ENCODE data around the gene HOXA1.

Gene HOXA1

DNA sequence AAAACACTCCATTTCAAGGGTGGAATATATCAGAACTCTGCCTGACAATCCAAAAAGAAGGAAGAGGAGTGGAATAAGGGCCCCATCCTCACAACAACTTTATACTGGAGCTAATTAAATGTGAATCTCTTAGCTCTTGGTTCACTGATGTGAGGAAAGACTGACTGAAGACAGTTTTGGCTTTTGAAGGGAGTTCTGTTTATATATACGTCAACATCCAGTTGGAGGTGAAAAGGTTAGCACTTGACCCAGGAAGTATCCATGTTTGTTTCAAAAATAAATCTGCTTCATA is 3.0 kb downstream of the HOXA1 start:
- DNase-seq (ENCODE audit: low read depth): no peak

DNA sequence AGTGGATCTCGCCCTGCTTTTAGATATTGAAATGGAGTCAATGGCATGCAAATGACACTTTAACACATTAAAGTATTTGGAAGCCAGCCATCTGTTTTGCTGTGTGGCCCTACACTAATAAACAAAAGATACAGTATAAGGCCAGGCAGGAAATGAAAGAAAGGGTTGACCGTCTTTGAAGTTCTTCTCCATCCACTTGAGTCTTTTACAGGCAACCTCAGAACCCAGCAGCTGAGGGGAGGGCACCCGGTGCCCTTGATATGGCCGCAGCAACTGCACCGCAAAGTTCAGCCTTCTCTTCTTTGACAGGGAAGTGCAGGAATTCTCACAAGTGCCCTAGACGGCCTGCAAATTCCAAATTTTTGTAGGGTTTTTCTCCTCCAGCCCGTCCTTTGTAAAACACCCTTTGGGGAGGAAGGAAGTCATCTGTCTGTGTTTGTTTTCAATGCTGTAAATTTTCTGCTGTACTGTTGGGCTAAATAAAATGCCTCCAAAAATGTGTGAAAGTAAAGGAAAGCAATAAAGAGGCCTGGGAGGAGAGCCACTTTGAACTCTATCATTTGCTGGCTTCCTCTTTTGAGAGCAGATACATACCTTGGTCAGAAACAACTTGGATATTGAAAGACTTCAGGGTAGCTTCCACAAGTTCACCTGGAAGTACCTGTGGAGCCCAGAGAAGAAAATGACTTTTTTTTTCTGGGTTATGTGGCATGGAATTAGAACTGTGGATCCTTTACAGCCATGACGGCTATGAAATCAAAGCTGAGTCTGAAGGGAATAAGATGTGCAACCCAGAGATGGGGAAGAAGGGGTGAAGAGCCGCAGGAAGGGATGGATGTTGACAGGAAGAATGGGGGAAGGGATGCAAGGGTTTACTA is 3.6 kb downstream of the HOXA1 start:
- DNase-seq (ENCODE audit: low read depth): no peak

GRCh38 chr7:27091105-27091504 is 4.7 kb downstream of the HOXA1 start:
- DNase-seq (ENCODE audit: low read depth): no peak

DNA sequence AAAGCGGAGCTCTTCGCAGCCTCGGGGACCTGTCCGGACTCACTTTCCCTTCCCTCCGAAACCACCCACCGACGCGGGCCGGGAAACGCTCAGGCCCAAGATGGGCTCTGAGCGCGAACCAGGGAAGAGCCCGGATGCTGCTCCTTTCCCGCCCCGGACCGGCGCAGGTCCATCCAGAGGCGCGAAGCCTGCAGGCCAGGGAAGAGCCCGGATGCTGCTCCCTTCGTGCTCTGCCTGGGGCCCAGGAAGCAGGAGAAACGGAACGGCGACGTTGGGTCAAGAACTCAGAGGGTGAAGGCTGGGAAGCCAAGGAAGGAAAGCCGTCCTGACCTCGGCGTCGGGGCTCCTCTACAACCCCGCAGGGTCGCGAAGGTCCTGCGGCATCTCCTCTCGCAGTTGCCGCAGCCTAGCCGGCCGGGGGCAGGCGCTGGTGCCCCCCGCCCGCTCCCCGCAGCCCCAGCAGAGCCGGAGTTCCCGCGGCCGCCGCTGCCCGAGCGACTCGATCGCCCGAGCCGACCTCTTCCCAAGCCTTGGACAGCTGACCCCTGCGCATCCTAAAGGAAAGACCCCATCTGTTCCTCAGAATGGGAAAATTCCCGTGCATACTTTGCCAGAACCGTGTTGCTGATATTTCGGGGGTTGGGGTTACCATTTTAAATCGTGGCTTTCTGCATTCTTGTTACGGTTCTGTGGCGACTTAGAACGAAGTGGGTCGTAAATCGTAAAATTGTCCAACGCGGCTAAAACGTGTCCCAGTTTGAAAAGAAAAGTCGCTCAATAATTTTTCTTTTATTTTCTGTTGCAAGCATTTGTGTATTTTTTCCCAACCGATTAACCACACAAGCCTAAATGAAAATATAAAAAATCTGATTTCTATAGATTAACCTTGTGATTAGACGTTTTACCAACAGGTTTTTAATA is 7.5 kb downstream of the HOXA1 start:
- DNase-seq (ENCODE audit: low read depth): no peak

DNA sequence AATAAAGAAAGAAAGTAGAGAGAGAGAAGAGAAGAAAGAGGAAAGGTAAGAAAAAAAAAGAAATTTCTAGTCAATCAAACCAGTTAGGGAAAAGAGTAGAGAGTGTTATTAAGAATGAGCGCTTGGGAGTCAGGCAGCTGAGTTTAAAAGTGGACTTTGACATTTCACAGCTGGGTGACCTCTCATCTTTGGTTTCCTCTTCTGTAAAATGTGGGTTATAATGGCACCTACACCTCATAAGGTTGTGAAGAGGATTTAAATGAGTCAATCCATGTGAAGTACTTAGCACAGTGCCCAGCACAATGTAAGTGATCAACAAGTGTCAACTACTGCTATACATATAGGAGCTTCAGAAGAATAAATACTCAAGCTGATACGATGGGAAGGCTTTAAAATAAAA is 12.2 kb downstream of the HOXA1 start:
- DNase-seq (ENCODE audit: low read depth): no peak

DNA sequence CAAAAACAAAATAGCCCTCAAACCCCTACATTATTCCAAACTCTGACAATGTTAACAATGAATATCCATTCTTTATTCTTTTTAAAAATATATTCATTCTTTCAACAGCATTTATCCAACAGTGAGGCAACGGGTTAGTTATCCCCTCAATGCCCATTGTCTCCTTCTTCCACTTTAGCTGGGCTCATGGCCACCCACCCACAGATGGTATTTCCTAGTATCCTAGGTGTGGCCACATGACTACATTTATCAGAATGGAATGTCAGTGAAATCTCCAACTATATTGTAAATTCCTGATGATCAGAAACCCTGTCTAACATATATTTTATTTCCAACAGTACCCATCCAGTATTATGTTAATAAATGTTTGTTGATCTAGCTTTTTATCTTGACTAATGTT is 13.6 kb downstream of the HOXA1 start:
- DNase-seq (ENCODE audit: low read depth): no peak

- no peak for DNase-seq (ENCODE audit: low read depth)
These were observed 14.9 kb downstream of the HOXA1 start for GRCh38 chr7:27080844-27081436.

- no peak for DNase-seq (ENCODE audit: low read depth)
These were observed 16.4 kb downstream of the HOXA1 start for GRCh38 chr7:27079234-27079975.

DNA sequence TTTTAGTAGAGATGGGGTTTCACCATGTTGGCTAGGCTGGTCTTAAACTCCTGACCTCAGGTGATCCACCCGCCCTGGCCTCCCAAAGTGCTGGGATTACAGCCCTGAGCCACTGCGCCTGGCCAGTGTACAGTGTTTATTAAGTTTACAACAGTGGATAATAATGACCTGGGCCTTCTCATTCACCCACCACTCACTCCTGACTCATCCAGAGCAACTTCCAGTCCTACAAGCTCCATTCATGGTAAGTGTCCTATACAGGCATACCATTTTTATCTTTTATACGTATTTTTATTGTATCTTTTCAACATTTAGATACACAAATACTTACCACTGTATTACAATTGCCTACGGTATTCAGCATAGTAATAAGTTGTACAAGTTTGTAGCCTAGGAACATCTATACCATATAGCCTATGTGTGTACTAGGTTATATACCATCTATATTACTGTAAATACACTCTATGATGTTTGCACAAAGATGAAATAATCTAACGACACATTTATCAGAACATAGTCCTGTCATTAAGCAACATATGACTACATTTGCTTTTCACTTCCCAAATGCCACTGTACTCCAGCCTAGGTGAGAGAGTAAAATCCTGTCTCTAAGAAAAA is 17.1 kb downstream of the HOXA1 start:
- no peak for DNase-seq (ENCODE audit: low read depth)

DNA sequence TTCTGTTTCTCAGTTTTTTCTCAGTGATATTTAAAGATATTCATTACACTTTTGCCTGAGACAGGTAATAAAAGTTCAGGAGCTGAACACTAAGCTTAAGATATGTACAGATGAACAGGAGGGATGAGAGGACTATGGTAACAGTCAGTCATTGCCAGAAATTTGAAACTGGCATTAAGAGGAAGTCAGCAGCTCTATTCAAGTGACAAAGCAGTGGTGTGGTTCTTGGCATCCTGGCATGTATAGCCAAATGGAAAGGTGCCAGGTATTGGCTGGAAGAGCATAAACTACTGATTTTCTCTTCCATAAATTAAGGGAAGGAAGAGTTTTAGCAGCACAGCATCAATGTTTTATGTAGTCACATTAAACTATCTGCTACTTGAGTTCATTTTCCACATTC is 22.7 kb downstream of the HOXA1 start:
- DNase-seq (ENCODE audit: low read depth): no peak

DNA sequence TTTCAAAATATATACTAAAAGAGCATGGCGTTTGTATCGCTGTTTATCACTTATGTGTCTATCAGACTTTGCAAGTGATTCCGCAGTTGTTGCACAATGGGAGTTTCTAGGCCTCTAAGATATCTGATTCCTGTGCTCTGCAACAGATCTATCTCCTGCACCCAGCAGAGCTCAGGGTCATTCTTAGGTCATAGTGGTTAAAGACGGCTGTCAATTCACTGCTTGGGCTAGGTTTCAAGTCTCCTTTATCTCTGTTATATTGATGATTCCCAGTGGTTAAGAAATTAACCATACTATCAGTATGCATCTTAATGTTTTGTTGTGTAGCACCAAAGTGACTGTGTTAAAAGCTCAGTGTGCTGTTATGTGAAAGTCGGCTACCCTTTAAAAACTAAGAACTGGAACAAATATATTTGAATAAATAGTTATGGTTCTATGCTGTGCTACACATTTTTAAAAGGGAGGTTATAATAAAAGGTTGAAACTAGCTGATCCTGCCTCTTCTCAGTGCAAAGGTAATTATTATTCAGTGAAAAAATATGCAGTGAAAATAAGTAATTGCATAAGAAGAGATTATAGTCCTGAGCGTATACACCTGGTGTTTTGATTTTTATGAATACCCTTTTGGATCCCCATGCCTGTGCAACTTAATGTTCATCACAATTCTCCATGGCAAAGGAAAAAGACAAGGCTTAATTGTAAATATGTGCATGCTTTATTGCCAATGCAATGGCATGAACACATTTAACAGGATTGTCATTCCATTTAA is 24.0 kb downstream of the HOXA1 start:
- peak; percentile 77 for DNase-seq (ENCODE audit: low read depth)

DNA sequence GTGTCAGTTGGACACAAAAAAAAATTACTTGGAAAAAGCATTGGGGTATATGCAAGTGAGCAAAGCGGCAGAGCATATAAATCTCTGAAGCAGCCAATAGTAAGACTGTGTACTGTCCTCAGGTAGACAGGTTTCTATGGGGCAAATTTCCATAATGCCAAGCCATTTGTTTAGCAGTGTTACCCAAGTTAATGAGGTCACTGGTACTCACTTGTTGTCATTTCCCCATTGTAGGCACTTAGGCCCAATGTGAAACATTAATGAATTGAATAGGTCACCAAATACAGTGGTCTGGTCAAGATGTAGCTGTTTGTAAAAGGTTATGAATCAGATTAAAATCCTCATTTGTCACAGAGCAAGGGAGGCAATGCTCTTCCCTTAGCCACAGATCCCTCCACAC is 27.5 kb downstream of the HOXA1 start:
- no peak for DNase-seq (ENCODE audit: low read depth)

GRCh38 chr7:27066148-27066547 is 29.7 kb downstream of the HOXA1 start:
- no peak for DNase-seq (ENCODE audit: low read depth)

DNA sequence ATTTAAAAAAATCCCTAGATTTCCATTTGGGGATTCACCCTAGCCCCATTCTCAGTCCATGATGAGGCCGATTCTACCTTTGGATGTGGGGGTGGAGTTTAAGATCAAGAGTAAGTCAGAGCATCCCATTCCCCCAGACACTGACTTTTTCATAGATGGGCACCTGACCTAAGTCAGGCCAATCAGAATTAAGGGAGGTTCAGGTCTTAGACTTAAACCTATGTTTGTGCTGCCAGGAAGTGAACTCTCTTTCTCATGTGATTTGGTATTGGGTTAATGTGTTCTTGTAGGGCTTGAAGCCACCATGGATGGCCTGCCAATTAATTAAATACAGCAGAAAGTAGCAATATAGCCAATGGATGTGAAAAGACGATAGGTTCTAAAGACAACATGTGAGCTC is 30.1 kb downstream of the HOXA1 start:
- DNase-seq (ENCODE audit: low read depth): no peak

DNA sequence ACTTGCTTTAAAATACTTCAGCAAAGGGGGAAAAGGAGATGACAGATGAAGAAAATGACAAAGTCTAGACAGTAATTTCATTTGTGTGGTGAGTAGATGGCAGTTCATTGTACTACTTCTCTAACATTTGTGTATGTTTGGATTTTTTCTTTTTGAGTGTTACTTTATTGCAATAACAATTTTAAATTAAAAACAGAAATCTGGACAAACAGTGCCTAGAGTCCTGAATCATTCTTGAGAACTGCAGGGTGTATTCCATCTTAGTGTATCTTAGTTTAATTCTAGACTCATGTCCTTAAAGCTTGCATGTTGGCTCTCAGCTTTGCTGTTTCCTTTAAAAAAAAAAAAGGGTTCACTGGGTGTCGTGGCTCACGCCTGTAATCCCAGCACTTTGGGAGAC is 31.1 kb downstream of the HOXA1 start:
- DNase-seq (ENCODE audit: low read depth): no peak

- DNase-seq (ENCODE audit: low read depth): no peak
These were observed 31.6 kb downstream of the HOXA1 start for GRCh38 chr7:27064159-27064558.

DNA sequence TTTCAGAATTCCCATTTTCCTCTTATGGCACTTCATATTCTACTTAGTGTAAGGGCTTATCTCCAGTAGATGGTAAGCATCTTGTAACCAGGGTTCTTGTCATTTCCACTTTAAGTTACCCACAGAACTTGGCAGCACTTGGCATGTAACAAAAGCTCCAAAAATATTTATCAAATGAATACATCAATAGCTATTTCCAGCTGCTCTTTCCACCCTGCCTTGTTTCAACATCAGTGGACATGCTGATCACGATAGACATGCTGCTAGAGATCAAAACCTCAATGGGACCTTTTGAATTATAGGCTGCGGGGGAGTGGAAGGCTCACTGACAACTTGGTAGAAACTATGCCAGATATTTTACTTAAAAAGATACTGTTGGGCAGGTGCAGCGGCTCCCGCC is 32.9 kb downstream of the HOXA1 start:
- DNase-seq (ENCODE audit: low read depth): no peak

GRCh38 chr7:27053153-27053552 is 42.6 kb downstream of the HOXA1 start:
- no peak for DNase-seq (ENCODE audit: low read depth)

DNA sequence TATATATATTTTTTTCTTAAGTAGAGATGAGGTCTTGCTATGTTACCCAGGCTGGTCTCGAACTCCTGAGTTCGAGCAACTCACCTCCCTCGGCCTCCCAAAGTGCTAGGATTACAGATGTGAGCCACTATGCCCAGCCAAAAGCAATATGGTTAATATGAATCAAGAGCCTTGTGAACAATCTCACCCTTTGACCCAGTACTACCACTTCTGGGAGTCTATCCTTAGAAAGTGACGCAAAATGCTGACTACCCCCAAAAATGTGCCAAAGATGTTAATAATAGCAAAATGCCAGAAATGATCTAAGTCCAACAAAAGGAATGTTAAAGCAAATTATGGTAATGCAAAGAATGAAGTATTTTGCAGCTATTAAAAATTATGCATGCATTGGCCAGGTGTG is 44.3 kb downstream of the HOXA1 start:
- no peak for DNase-seq (ENCODE audit: low read depth)

GRCh38 chr7:27048438-27048837 is 47.4 kb downstream of the HOXA1 start:
- DNase-seq (ENCODE audit: low read depth): no peak
